SK-N-SH treated with all-trans-retinoic acid at 6 μM for 48 hours (cell line): ENCODE measurements around the gene RAB19.

Experiments used
- ATAC-seq: fragments of 200-7000 bp; cut with Tn5 transposase; 3 replicates; pipeline ENCODE4 v1.9.1; 2020; ENCODE audit warnings: mild to moderate bottlenecking, moderate library complexity
- ARNTL ChIP-seq: fragments of 450-650 bp; formaldehyde crosslinking; IDR thresholded peaks from 2 replicates; pipeline ENCODE4 v1.5.0; 2020; ENCODE audit warnings: low read depth, mild to moderate bottlenecking, moderate library complexity, borderline replicate concordance
- CREB5 ChIP-seq: fragments of 250-450 bp; sonication (Bioruptor Pico); IDR thresholded peaks from 2 replicates; pipeline ENCODE4 v1.5.1; 2020; ENCODE audit warnings: low read depth, mild to moderate bottlenecking, moderate library complexity
- CSDC2 ChIP-seq: fragments of 250-450 bp; sonication (Bioruptor Pico); IDR thresholded peaks from 2 replicates; pipeline ENCODE4 v1.5.0; 2020; ENCODE audit warnings: mild to moderate bottlenecking, moderate library complexity
- CSRNP3 ChIP-seq: fragments of 250-450 bp; sonication (Bioruptor Pico); IDR thresholded peaks from 2 replicates; pipeline ENCODE4 v1.5.1; 2021; ENCODE audit warnings: mild to moderate bottlenecking, moderate library complexity
- ESRRG ChIP-seq: fragments of 250-450 bp; sonication (Bioruptor Pico); IDR thresholded peaks from 2 replicates; pipeline ENCODE4 v1.6.1; 2021; ENCODE audit warnings: mild to moderate bottlenecking
- GLIS3 ChIP-seq: fragments of 250-450 bp; sonication (Bioruptor Pico); IDR thresholded peaks from 2 replicates; pipeline ENCODE4 v1.5.0; 2020; ENCODE audit warnings: mild to moderate bottlenecking, moderate library complexity
- ISL1 ChIP-seq: fragments of 250-450 bp; sonication (Bioruptor Pico); IDR thresholded peaks from 2 replicates; pipeline ENCODE4 v2.1.2; 2022; ENCODE audit warnings: mild to moderate bottlenecking, moderate library complexity
- OSR1 ChIP-seq: fragments of 250-450 bp; sonication (Bioruptor Pico); IDR thresholded peaks from 2 replicates; pipeline ENCODE4 v1.8.0; 2022; ENCODE audit warnings: moderate library complexity, mild to moderate bottlenecking, inconsistent platforms
- PATZ1 ChIP-seq: fragments of 250-450 bp; sonication (Bioruptor Pico); IDR thresholded peaks from 2 replicates; pipeline ENCODE4 v1.8.0; 2020; ENCODE audit warnings: mild to moderate bottlenecking, moderate library complexity, borderline replicate concordance
- POU6F1 ChIP-seq: fragments of 250-450 bp; sonication (Bioruptor Pico); IDR thresholded peaks from 2 replicates; pipeline ENCODE4 v1.8.0; 2021; ENCODE audit warnings: low read depth, mild to moderate bottlenecking, moderate library complexity, borderline replicate concordance
- PPARA ChIP-seq: fragments of 250-450 bp; sonication (Bioruptor Pico); IDR thresholded peaks from 2 replicates; pipeline ENCODE4 v1.5.0; 2020; ENCODE audit warnings: mild to moderate bottlenecking, borderline replicate concordance
- RARB ChIP-seq: fragments of 250-450 bp; sonication (Bioruptor Pico); IDR thresholded peaks from 2 replicates; pipeline ENCODE4 v1.8.0; 2021; ENCODE audit warnings: mild to moderate bottlenecking, moderate library complexity
- SNAI2 ChIP-seq: fragments of 250-450 bp; sonication (Bioruptor Pico); IDR thresholded peaks from 2 replicates; pipeline ENCODE4 v1.5.0; 2020; ENCODE audit warnings: mild to moderate bottlenecking, moderate library complexity
- TCF4 ChIP-seq: fragments of 250-450 bp; sonication (Bioruptor Pico); IDR thresholded peaks from 2 replicates; pipeline ENCODE4 v1.8.0; 2021; ENCODE audit warnings: mild to moderate bottlenecking, moderate library complexity, borderline replicate concordance
- TSHZ2 ChIP-seq: fragments of 250-450 bp; sonication (Bioruptor Pico); IDR thresholded peaks from 2 replicates; pipeline ENCODE4 v1.5.0; 2020; ENCODE audit warnings: mild to moderate bottlenecking, moderate library complexity
- ZC3H10 ChIP-seq: fragments of 250-450 bp; sonication (Bioruptor Pico); IDR thresholded peaks from 2 replicates; pipeline ENCODE4 v1.5.1; 2021; ENCODE audit warnings: mild to moderate bottlenecking, moderate library complexity
- ZFP3 ChIP-seq: fragments of 250-450 bp; sonication (Bioruptor Pico); IDR thresholded peaks from 2 replicates; pipeline ENCODE4 v1.5.0; 2020; ENCODE audit warnings: mild to moderate bottlenecking, moderate library complexity
- ZFP30 ChIP-seq: fragments of 450-650 bp; formaldehyde crosslinking; IDR thresholded peaks from 2 replicates; pipeline ENCODE4 v1.5.0; 2022; ENCODE audit warnings: mild to moderate bottlenecking, moderate library complexity
- ZNF565 ChIP-seq: fragments of 450-650 bp; formaldehyde crosslinking; conservative IDR thresholded peaks from 2 replicates; pipeline ENCODE4 v1.5.0; 2020; ENCODE audit warnings: low read depth, mild to moderate bottlenecking, moderate library complexity
- ZNF8 ChIP-seq: fragments of 450-650 bp; formaldehyde crosslinking; IDR thresholded peaks from 2 replicates; pipeline ENCODE4 v1.5.0; 2020; ENCODE audit warnings: mild to moderate bottlenecking, moderate library complexity

RAB19 gene

GRCh38 chr7:140421521-140421920, 17.7 kb downstream of the RAB19 start:
- no peak for ATAC-seq

GRCh38 chr7:140423501-140423900, 19.6 kb downstream of the RAB19 start:
- no peak for ATAC-seq
- no peak for TF ChIP-seq TCF4 (CRISPR knock-in tag)
- TF ChIP-seq OSR1 = no peak
- TF ChIP-seq ARNTL = no peak
- no peak for TF ChIP-seq CREB5 (CRISPR knock-in tag)
- TF ChIP-seq ZNF8 (CRISPR knock-in tag) = no peak
- TF ChIP-seq ISL1 (CRISPR knock-in tag) = no peak
- no peak for TF ChIP-seq ZNF565
- TF ChIP-seq SNAI2 (CRISPR knock-in tag) = no peak
- TF ChIP-seq POU6F1 = no peak
- no peak for TF ChIP-seq ZC3H10
- TF ChIP-seq CSRNP3 (CRISPR knock-in tag) = no peak
- TF ChIP-seq CSDC2 (CRISPR knock-in tag) = no peak
- no peak for TF ChIP-seq PPARA
- no peak for TF ChIP-seq RARB (CRISPR knock-in tag)
- no peak for TF ChIP-seq ZFP3 (CRISPR knock-in tag)
- TF ChIP-seq ZFP30 (CRISPR knock-in tag) = no peak

More at GRCh38 chr7:140421521-140421920, 17.7 kb downstream of the RAB19 start:
- TF ChIP-seq ESRRG (CRISPR knock-in tag) (no peak), GLIS3 (CRISPR knock-in tag) (no peak), POU6F1 (no peak)
- TF ChIP-seq, all 23 proteins: peak for 0

- TF ChIP-seq ARNTL (no peak), SNAI2 (CRISPR knock-in tag) (no peak), TSHZ2 (CRISPR knock-in tag) (no peak), ZFP30 (CRISPR knock-in tag) (no peak), PATZ1 (CRISPR knock-in tag) (no peak), TCF4 (CRISPR knock-in tag) (no peak), CREB5 (CRISPR knock-in tag) (no peak), ZNF8 (CRISPR knock-in tag) (no peak), CSDC2 (CRISPR knock-in tag) (no peak), ZNF565 (no peak)
- TF ChIP-seq, all 23 proteins: peak for 0
- no peak for ATAC-seq
These were observed 21.9 kb downstream of the RAB19 start for GRCh38 chr7:140425718-140426117.
